Activated CD4-positive, alpha-beta T cell treated with anti-CD3 and anti-CD28 coated beads, Interleukin-2, amount 10 ng/mL, durations not matched to agents 7 days and 5 days (primary cell): ENCODE measurements around the gene OTOR. TPM values are rescaled to one million over a fixed set of nuclear protein-coding genes. Genes with fewer than 3 reads are reported as not detected.

Experiments
- CTCF ChIA-PET: fragments of 350-600 bp; sonication (Branson Sonifier 250); formaldehyde crosslinking; loops from one replicate; lab custom pipeline; 2021; ENCODE audit warnings: antibody characterized with exemption; lab: Charles Lee
- POLR2A ChIA-PET: fragments of 350-600 bp; sonication (Branson Sonifier 250); formaldehyde crosslinking; loops from one replicate; lab custom pipeline; 2021; ENCODE audit warnings: antibody characterized with exemption; lab: Charles Lee
- DNase-seq: peaks from one replicate; pipeline ENCODE4 v3.0.0-alpha.2; 2020
- H3K27ac Mint-ChIP-seq: one replicate; pipeline ENCODE4 v1.8.0; 2021; ENCODE audit warnings: mild to moderate bottlenecking, moderate library complexity, mixed read lengths
- H3K27me3 Mint-ChIP-seq: one replicate; pipeline ENCODE4 v1.8.0; 2021; ENCODE audit warnings: mixed read lengths
- H3K36me3 Mint-ChIP-seq: one replicate; pipeline ENCODE4 v1.8.0; 2021; ENCODE audit warnings: low read depth, mixed read lengths
- H3K4me1 Mint-ChIP-seq: one replicate; pipeline ENCODE4 v1.8.0; 2021; ENCODE audit warnings: mixed read lengths
- H3K4me3 Mint-ChIP-seq: one replicate; pipeline ENCODE4 v1.8.0; 2021; ENCODE audit warnings: mild to moderate bottlenecking, moderate library complexity, mixed read lengths
- H3K9me3 Mint-ChIP-seq: one replicate; pipeline ENCODE4 v1.8.0; 2021; ENCODE audit warnings: mixed read lengths
- total RNA-seq, 2 experiments: library from RNA; stranded (reverse); gene quantifications; one replicate each; pipeline ENCODE4 v1.2.3, GENCODE V29; 2021

Gene OTOR
- total RNA-seq, 2 experiments from 2014 or later: not detected

GRCh38 chr20:16719421-16719820, 28.7 kb upstream of the OTOR start:
- ChIA-PET POLR2A (no interaction called here), CTCF (no interaction called here)
- H3K27ac Mint-ChIP-seq: no peak overlapping the region
- peaks cover 39% of the 10 kb centered on the region for H3K27me3 Mint-ChIP-seq
- H3K36me3 Mint-ChIP-seq: no peaks in the 10 kb centered on the region
- H3K4me3 Mint-ChIP-seq: no peak overlapping the region
- H3K4me1 Mint-ChIP-seq: no peaks in the 10 kb centered on the region
- no peak for DNase-seq
- H3K9me3 Mint-ChIP-seq: no peaks in the 10 kb centered on the region

- Mint-ChIP-seq H3K27me3 (peaks cover 17% of the 10 kb centered on the region), H3K4me1 (peaks cover 43% of the 10 kb centered on the region), H3K27ac (peak overlapping the region; percentile 99), H3K4me3 (peak overlapping the region; percentile 98), H3K9me3 (peaks cover 7% of the 10 kb centered on the region), H3K36me3 (peaks cover 41% of the 10 kb centered on the region)
- POLR2A ChIA-PET: no interaction called here
- CTCF ChIA-PET: interaction anchor here (1.1 to 2.0 kb wide), 2 partner anchors 11 to 19 kb away, joined by 3 to 5 read pairs; no protein-coding TSS in a partner anchor
- no peak for DNase-seq
Measured at GRCh38 chr20:16729080-16729479, 19.1 kb upstream of the OTOR start.

GRCh38 chr20:16729565-16730460, 18.3 kb upstream of the OTOR start, which contains the start of gene SNRPB2:
SNRPB2 (plus strand) TSS chr20:16730026; CDS start chr20:16731703, 1,677 bp downstream.
- CTCF ChIA-PET: interaction anchor here (1.1 to 1.7 kb wide), 2 partner anchors 10 to 38 kb away, joined by 3 read pairs; no protein-coding TSS in a partner anchor
- peaks cover 14% of the 10 kb centered on the region for H3K27me3 Mint-ChIP-seq

GRCh38 chr20:16732506-16733152, 15.5 kb upstream of the OTOR start:
- peaks cover 7% of the 10 kb centered on the region for H3K9me3 Mint-ChIP-seq
- DNase-seq: peak; percentile 37
- H3K27ac Mint-ChIP-seq: peak overlapping the region; percentile 81
- ChIA-PET CTCF (interaction anchor here (0.6 to 0.9 kb wide), 2 partner anchors 11 to 219 kb away, joined by 3 to 4 read pairs; no protein-coding TSS in a partner anchor), POLR2A (no interaction called here)
- H3K4me1 Mint-ChIP-seq: peaks cover 65% of the 10 kb centered on the region
- H3K27me3 Mint-ChIP-seq: peaks cover 3% of the 10 kb centered on the region
- H3K4me3 Mint-ChIP-seq: peak overlapping the region; percentile 18
- H3K36me3 Mint-ChIP-seq: peaks cover 75% of the 10 kb centered on the region

More at GRCh38 chr20:16729565-16730460, 18.3 kb upstream of the OTOR start, which contains the start of gene SNRPB2:
- H3K9me3 Mint-ChIP-seq: peaks cover 7% of the 10 kb centered on the region
- POLR2A ChIA-PET: no interaction called here
- H3K4me1 Mint-ChIP-seq: peaks cover 50% of the 10 kb centered on the region
- peaks cover 48% of the 10 kb centered on the region for H3K36me3 Mint-ChIP-seq
- peak within 1 kb of the TSS; percentile 99 for H3K27ac Mint-ChIP-seq
- DNase-seq: peak; percentile 95
- H3K4me3 Mint-ChIP-seq: peak within 1 kb of the TSS; percentile 98

- Mint-ChIP-seq H3K27me3 (no peaks in the 10 kb centered on the region), H3K4me3 (no peak overlapping the region), H3K27ac (no peak overlapping the region), H3K9me3 (no peaks in the 10 kb centered on the region), H3K36me3 (peaks cover 60% of the 10 kb centered on the region), H3K4me1 (peaks cover 8% of the 10 kb centered on the region)
- CTCF ChIA-PET: interaction anchor here (0.7 to 1.3 kb wide), 3 partner anchors 11 to 17 kb away, joined by 3 read pairs; partner anchors contain the start of gene SNRPB2
- no peak for DNase-seq
- POLR2A ChIA-PET: no interaction called here
Measured at GRCh38 chr20:16740365-16741072, 7.6 kb upstream of the OTOR start.

GRCh38 chr20:16744178-16744807, 3.9 kb upstream of the OTOR start:
- Mint-ChIP-seq H3K27me3 (peaks cover 11% of the 10 kb centered on the region), H3K9me3 (no peaks in the 10 kb centered on the region), H3K36me3 (peaks cover 35% of the 10 kb centered on the region), H3K27ac (no peak overlapping the region), H3K4me1 (no peaks in the 10 kb centered on the region), H3K4me3 (no peak overlapping the region)
- POLR2A ChIA-PET: interaction anchor here (0.5 kb wide), 1 partner anchor 799 kb away, joined by 5 read pairs; no protein-coding TSS in a partner anchor
- DNase-seq: no peak
- CTCF ChIA-PET: no interaction called here

GRCh38 chr20:16745204-16745603, 3.0 kb upstream of the OTOR start:
- CTCF ChIA-PET: no interaction called here
- H3K4me3 Mint-ChIP-seq: no peak overlapping the region
- peaks cover 26% of the 10 kb centered on the region for H3K36me3 Mint-ChIP-seq
- no peaks in the 10 kb centered on the region for H3K4me1 Mint-ChIP-seq
- POLR2A ChIA-PET: no interaction called here
- no peak for DNase-seq
- peaks cover 16% of the 10 kb centered on the region for H3K27me3 Mint-ChIP-seq
- H3K9me3 Mint-ChIP-seq: no peaks in the 10 kb centered on the region
- H3K27ac Mint-ChIP-seq: no peak overlapping the region

GRCh38 chr20:16747291-16747811, 807 bp upstream of the OTOR start:
- peaks cover 4% of the 10 kb centered on the region for H3K4me1 Mint-ChIP-seq
- POLR2A ChIA-PET: no interaction called here
- peaks cover 16% of the 10 kb centered on the region for H3K27me3 Mint-ChIP-seq
- no peak for DNase-seq
- CTCF ChIA-PET: no interaction called here
- H3K27ac Mint-ChIP-seq: no peak overlapping the region
- no peaks in the 10 kb centered on the region for H3K9me3 Mint-ChIP-seq
- H3K36me3 Mint-ChIP-seq: peaks cover 8% of the 10 kb centered on the region
- H3K4me3 Mint-ChIP-seq: no peak overlapping the region

- H3K36me3 Mint-ChIP-seq: no peaks in the 10 kb centered on the region
- H3K9me3 Mint-ChIP-seq: peaks cover 2% of the 10 kb centered on the region
- DNase-seq: no peak
- peaks cover 4% of the 10 kb centered on the region for H3K4me1 Mint-ChIP-seq
- ChIA-PET POLR2A (no interaction called here), CTCF (interaction anchor here (0.6 kb wide), 1 partner anchor 279 kb away, joined by 3 read pairs; no protein-coding TSS in a partner anchor)
- H3K27me3 Mint-ChIP-seq: peaks cover 16% of the 10 kb centered on the region
- H3K4me3 Mint-ChIP-seq: no peak overlapping the region
- H3K27ac Mint-ChIP-seq: no peak overlapping the region
Measured at GRCh38 chr20:16749573-16749972, 1.4 kb downstream of the OTOR start.

GRCh38 chr20:16752082-16752481, 3.9 kb downstream of the OTOR start:
- Mint-ChIP-seq H3K9me3 (peaks cover 9% of the 10 kb centered on the region), H3K27me3 (peaks cover 13% of the 10 kb centered on the region), H3K4me3 (no peak overlapping the region), H3K4me1 (peaks cover 4% of the 10 kb centered on the region), H3K36me3 (no peaks in the 10 kb centered on the region), H3K27ac (no peak overlapping the region)
- DNase-seq: no peak
- CTCF ChIA-PET: no interaction called here
- POLR2A ChIA-PET: no interaction called here

- H3K9me3 Mint-ChIP-seq: peaks cover 11% of the 10 kb centered on the region
- H3K27ac Mint-ChIP-seq: no peak overlapping the region
- H3K4me3 Mint-ChIP-seq: no peak overlapping the region
- H3K36me3 Mint-ChIP-seq: no peaks in the 10 kb centered on the region
- H3K4me1 Mint-ChIP-seq: peaks cover 4% of the 10 kb centered on the region
- H3K27me3 Mint-ChIP-seq: peaks cover 13% of the 10 kb centered on the region
- no peak for DNase-seq
- POLR2A ChIA-PET: no interaction called here
- CTCF ChIA-PET: no interaction called here
Measured at GRCh38 chr20:16752901-16753300, 4.7 kb downstream of the OTOR start.
